Neuronal stem cell (in vitro differentiated cells): ENCODE measurements around the gene PDCL2.

Experiments
- DNase-seq: peaks from one replicate; pipeline ENCODE4 v3.0.0-alpha.2; 2013; ENCODE audit warnings: low spot score
- H2AFZ ChIP-seq: one replicate; pipeline ENCODE4 v1.6.1; 2013; ENCODE audit warnings: mild to moderate bottlenecking, low read length, inconsistent platforms
- H2AK5ac ChIP-seq: 2 replicates; pipeline ENCODE4 v1.6.1; 2013; ENCODE audit warnings: low read depth, mild to moderate bottlenecking, inconsistent platforms, low read length, moderate library complexity, mixed read lengths
- H2BK120ac ChIP-seq: 2 replicates; pipeline ENCODE4 v1.6.1; 2013; ENCODE audit warnings: low read depth, mild to moderate bottlenecking, inconsistent platforms, low read length, moderate library complexity, mixed read lengths
- H2BK12ac ChIP-seq: one replicate; pipeline ENCODE4 v1.6.1; 2013; ENCODE audit warnings: low read length, inconsistent platforms
- H2BK15ac ChIP-seq: 2 replicates; pipeline ENCODE4 v1.6.1; 2013; ENCODE audit warnings: mild to moderate bottlenecking, low read length, inconsistent platforms, mixed read lengths
- H2BK5ac ChIP-seq: one replicate; pipeline ENCODE4 v1.6.1; 2013; ENCODE audit warnings: inconsistent platforms, mild to moderate bottlenecking, low read length, moderate library complexity
- H3K14ac ChIP-seq: one replicate; pipeline ENCODE4 v1.6.1; 2013; ENCODE audit warnings: low read length, inconsistent platforms
- H3K18ac ChIP-seq: 2 replicates; pipeline ENCODE4 v1.6.1; 2013; ENCODE audit warnings: low read length, inconsistent platforms
- H3K23ac ChIP-seq: 2 replicates; pipeline ENCODE4 v1.6.1; 2013; ENCODE audit warnings: low read depth, mild to moderate bottlenecking, mixed read lengths, low read length, inconsistent platforms; ENCODE audit not compliant: poor library complexity
- H3K27ac ChIP-seq: replicated peaks from 3 replicates; pipeline ENCODE4 v1.5.1; 2013; ENCODE audit warnings: low read length, inconsistent platforms
- H3K27me3 ChIP-seq, 3 experiments: 2 replicates each; pipeline ENCODE4 v1.6.1; 2013; ENCODE audit warnings: low read length in 3 of 3, mild to moderate bottlenecking in 2 of 3, inconsistent platforms in 1 of 3, low read depth in 1 of 3, mixed read lengths in 1 of 3, moderate library complexity in 1 of 3; ENCODE audit not compliant: control insufficient read depth in 3 of 3, insufficient read depth in 3 of 3
- H3K36me3 ChIP-seq, 2 donors: replicated peaks in 1 of 2; 2 replicates each; pipeline ENCODE4 v1.6.1; 2013; ENCODE audit warnings: low read length in 2 of 2; ENCODE audit not compliant: control insufficient read depth in 2 of 2, insufficient read depth in 2 of 2
- H3K4ac ChIP-seq: 2 replicates; pipeline ENCODE4 v1.6.1; 2013; ENCODE audit warnings: inconsistent platforms, mild to moderate bottlenecking, low read length, moderate library complexity
- H3K4me1 ChIP-seq, 2 donors: 1 replicate in 1 of 2; 2 replicates in 1 of 2; pipeline ENCODE4 v1.6.1; 2013; ENCODE audit warnings: low read length in 2 of 2, low read depth in 1 of 2; ENCODE audit not compliant: control insufficient read depth in 2 of 2, insufficient read depth in 1 of 2
- H3K4me2 ChIP-seq: one replicate; pipeline ENCODE4 v1.6.1; 2013; ENCODE audit warnings: mild to moderate bottlenecking, low read length, inconsistent platforms; ENCODE audit not compliant: insufficient read depth, poor library complexity, severe bottlenecking
- H3K4me3 ChIP-seq, 2 donors: 2 replicates each; pipeline ENCODE4 v1.5.1; 2013; ENCODE audit warnings: low read length in 2 of 2, mild to moderate bottlenecking in 2 of 2, inconsistent platforms in 1 of 2, moderate library complexity in 1 of 2
- H3K79me1 ChIP-seq: one replicate; pipeline ENCODE4 v1.6.1; 2013; ENCODE audit warnings: low read depth, mild to moderate bottlenecking, inconsistent platforms, low read length, moderate library complexity
- H3K9ac ChIP-seq: one replicate; pipeline ENCODE4 v1.6.1; 2013; ENCODE audit warnings: mild to moderate bottlenecking, low read depth, low read length, inconsistent platforms; ENCODE audit not compliant: poor library complexity
- H3K9me3 ChIP-seq, 2 donors: replicated peaks in 1 of 2; 2 replicates each; pipeline versions ENCODE3 to v1.6.1; 2013; ENCODE audit warnings: low read length in 2 of 2, mild to moderate bottlenecking in 2 of 2, inconsistent platforms in 1 of 2, low read depth in 1 of 2, mixed read lengths in 1 of 2, moderate library complexity in 1 of 2; ENCODE audit not compliant: control insufficient read depth in 2 of 2, insufficient read depth in 1 of 2
- H4K8ac ChIP-seq: one replicate; pipeline ENCODE4 v1.6.1; 2013; ENCODE audit warnings: low read depth, mild to moderate bottlenecking, inconsistent platforms, low read length, moderate library complexity
- H4K91ac ChIP-seq: one replicate; pipeline ENCODE4 v1.6.1; 2013; ENCODE audit warnings: low read length, low read depth, mild to moderate bottlenecking, inconsistent platforms; ENCODE audit not compliant: poor library complexity
- WGBS, 2 donors: extraction: QIAGEN DNeasy Blood & Tissue Kit; methylation state at CpG; one replicate each; pipeline ENCODE4 v1.1.7; 2013; ENCODE audit warnings: missing lambda C conversion rate in 2 of 2, mixed read lengths in 1 of 2; ENCODE audit not compliant: insufficient read length in 2 of 2, insufficient replicate concordance in 1 of 2; ENCODE audit errors: extremely low coverage in 2 of 2; 5-methylcytosine and 5-hydroxymethylcytosine counted together

PDCL2 gene

DNA sequence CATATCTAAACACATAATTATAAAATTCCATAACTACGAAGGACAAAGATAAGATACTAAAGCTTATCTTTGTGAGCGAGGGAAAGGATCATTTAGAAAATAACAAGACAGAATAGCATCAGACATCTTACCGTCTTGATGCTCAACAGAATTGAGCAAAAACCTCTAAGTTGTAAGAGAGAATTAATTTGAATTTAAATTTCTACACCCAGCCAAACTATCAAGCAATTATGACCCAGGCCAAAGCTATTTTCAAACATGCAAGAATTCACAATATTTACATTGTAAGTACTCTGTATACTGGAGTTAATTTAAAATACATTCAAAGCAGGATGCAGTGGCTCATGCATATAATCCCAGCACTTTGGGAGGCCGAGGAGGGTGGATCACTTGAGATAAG, 61.9 kb downstream of the PDCL2 start:
- Histone ChIP-seq H3K4me2 (no peak overlapping the region), H3K36me3 (peaks cover 0 to 3% of the 10 kb centered on the region in 2 donors), H2BK15ac (no peak overlapping the region), H3K14ac (no peak overlapping the region), H3K79me1 (peaks cover 2% of the 10 kb centered on the region), H3K18ac (no peak overlapping the region), H4K91ac (no peak overlapping the region), H2BK5ac (no peak overlapping the region), H4K8ac (no peak overlapping the region), H3K27me3 (no peaks in the 10 kb centered on the region), H3K4me3 (no peak overlapping the region), H3K9me3 (peaks cover 0 to 33% of the 10 kb centered on the region in 2 donors), H2AFZ (no peak overlapping the region), H3K9ac (no peak overlapping the region), H3K23ac (no peak overlapping the region), H2AK5ac (no peak overlapping the region), H3K27ac (no peak overlapping the region), H2BK120ac (no peak overlapping the region), H2BK12ac (no peak overlapping the region), H3K4ac (no peak overlapping the region), H3K4me1 (no peaks in the 10 kb centered on the region)
- DNase-seq, result no peak
- no CpG with 5 or more reads among the region's 4 CpGs for WGBS, 2 donors

DNA sequence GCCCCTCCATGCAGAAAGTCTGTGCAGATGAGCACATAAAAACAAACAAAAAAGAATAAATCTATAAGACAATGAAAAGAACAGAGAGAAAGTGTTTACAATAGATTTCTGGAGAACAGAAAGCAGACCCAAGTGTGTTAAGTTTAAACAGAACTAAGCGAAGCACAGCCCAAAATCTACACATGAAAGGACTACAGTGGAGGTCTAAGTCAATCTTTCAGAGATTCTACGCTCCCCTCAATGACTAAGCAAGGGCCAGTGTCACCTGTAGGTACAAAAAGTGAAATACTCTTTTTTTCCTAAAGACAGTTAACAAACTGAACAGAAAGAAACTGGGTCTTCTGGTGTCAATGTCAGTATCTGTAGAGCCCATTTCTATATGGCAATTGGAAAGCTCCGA, 63.6 kb downstream of the PDCL2 start:
- Histone ChIP-seq H3K23ac (no peak overlapping the region), H3K27ac (no peak overlapping the region), H3K79me1 (peaks cover 2% of the 10 kb centered on the region), H4K8ac (no peak overlapping the region), H3K9ac (no peak overlapping the region), H3K4me2 (no peak overlapping the region), H3K36me3 (peaks cover 0 to 3% of the 10 kb centered on the region in 2 donors), H2BK15ac (no peak overlapping the region), H2BK120ac (no peak overlapping the region), H2AK5ac (no peak overlapping the region), H3K4me3 (no peak overlapping the region), H3K9me3 (peaks cover 0 to 20% of the 10 kb centered on the region in 2 donors), H4K91ac (no peak overlapping the region), H3K4ac (no peak overlapping the region), H3K18ac (no peak overlapping the region), H3K4me1 (no peaks in the 10 kb centered on the region), H2AFZ (no peak overlapping the region), H3K14ac (no peak overlapping the region), H3K27me3 (no peaks in the 10 kb centered on the region), H2BK12ac (no peak overlapping the region), H2BK5ac (no peak overlapping the region)
- WGBS, 2 donors, result no CpG with 5 or more reads among the region's 3 CpGs
- DNase-seq, result no peak

DNA sequence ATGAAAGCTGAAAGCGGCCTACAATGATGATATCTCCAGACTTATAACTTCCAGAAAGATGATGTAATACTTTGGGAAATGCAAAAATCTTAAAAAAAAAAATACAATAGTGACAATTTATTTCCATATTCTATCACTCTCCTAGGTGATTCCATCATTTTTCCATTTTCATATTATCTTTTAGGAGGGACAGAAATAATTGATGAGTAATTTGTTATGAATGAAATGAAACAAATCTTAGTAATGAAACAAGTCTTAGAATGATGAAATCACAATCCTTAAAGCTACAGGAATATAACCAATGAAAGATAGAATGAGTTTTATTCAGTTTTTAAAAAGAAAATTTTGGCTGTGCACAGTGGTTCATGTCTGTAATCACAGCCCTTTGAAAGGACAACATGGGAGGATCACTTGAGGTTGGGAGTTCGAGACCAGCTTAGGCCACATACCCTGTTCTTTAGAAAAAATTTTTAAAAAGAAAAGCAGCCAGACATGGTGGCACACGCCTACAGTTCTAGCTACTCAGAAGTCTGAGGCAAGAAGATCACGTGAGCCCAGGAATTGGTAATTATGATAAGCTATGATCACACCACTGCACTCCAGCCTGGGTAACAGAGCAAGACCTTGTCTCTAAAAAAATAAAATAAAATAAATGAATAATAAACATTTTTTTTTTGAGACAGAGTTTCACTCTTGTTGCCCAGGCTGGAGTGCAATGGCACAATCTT, 67.0 kb downstream of the PDCL2 start:
- Histone ChIP-seq H3K27ac (no peak overlapping the region), H4K8ac (no peak overlapping the region)
- no CpG with 5 or more reads among the region's 4 CpGs for WGBS, 2 donors

DNA sequence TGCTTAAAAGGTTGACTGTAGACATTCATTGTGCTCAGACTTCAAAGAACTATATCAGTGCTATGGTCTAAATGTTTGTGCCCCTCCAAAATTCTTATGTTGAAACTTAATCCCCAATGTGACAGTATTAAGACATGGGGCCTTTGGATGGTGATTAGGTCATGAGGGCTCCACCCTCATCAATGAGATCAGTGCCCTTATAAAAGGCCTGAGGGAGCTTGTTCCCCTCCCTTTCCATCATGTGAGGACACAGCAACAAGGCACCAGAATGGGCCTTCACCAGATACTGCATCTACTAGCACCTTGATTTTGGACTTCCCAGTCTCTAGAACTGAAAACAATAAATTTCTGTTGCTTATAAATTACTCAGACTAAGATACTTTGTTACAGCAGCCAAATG, 73.6 kb downstream of the PDCL2 start:
- Histone ChIP-seq H3K4me3 (no peak overlapping the region), H3K23ac (no peak overlapping the region), H4K91ac (no peak overlapping the region)

More for the DNA sequence above, 67.0 kb downstream of the PDCL2 start:
- no peak overlapping the region for H3K4ac ChIP-seq
- no peak overlapping the region for H2BK12ac ChIP-seq
- H3K4me3 ChIP-seq, result no peak overlapping the region
- no peak overlapping the region for H2AFZ ChIP-seq
- peaks cover 0 to 8% of the 10 kb centered on the region in 2 donors for H3K9me3 ChIP-seq
- H2BK15ac ChIP-seq, result no peak overlapping the region
- no peak overlapping the region for H3K23ac ChIP-seq
- no peak overlapping the region for H3K9ac ChIP-seq
- H3K27me3 ChIP-seq, result no peaks in the 10 kb centered on the region
- H3K14ac ChIP-seq, result no peak overlapping the region
- no peak overlapping the region for H3K4me2 ChIP-seq
- H2BK5ac ChIP-seq, result no peak overlapping the region
- peaks cover 0 to 3% of the 10 kb centered on the region in 2 donors for H3K36me3 ChIP-seq
- no peak overlapping the region for H4K91ac ChIP-seq
- no peaks in the 10 kb centered on the region for H3K4me1 ChIP-seq
- no peaks in the 10 kb centered on the region for H3K79me1 ChIP-seq
- H2AK5ac ChIP-seq, result no peak overlapping the region
- no peak for DNase-seq
- H3K18ac ChIP-seq, result no peak overlapping the region
- no peak overlapping the region for H2BK120ac ChIP-seq

More for the DNA sequence above, 73.6 kb downstream of the PDCL2 start:
- no peak overlapping the region for H3K9ac ChIP-seq
- H3K79me1 ChIP-seq, result no peaks in the 10 kb centered on the region
- H3K4ac ChIP-seq, result no peak overlapping the region
- no peak overlapping the region for H3K14ac ChIP-seq
- no peak overlapping the region for H3K27ac ChIP-seq
- H2BK120ac ChIP-seq, result no peak overlapping the region
- no peak overlapping the region for H2AFZ ChIP-seq
- no peaks in the 10 kb centered on the region for H3K36me3 ChIP-seq
- no peak overlapping the region for H2BK12ac ChIP-seq
- H3K18ac ChIP-seq, result no peak overlapping the region
- H2BK5ac ChIP-seq, result no peak overlapping the region
- H3K27me3 ChIP-seq, result no peaks in the 10 kb centered on the region
- DNase-seq, result no peak
- no peak overlapping the region for H2AK5ac ChIP-seq
- no peaks in the 10 kb centered on the region for H3K4me1 ChIP-seq
- no peak overlapping the region for H3K4me2 ChIP-seq
- H4K8ac ChIP-seq, result no peak overlapping the region
- H2BK15ac ChIP-seq, result no peak overlapping the region
- peaks cover 0 to 9% of the 10 kb centered on the region in 2 donors for H3K9me3 ChIP-seq
